Measurements from ENCODE around the gene NCBP3. TPM values are rescaled to one million over a fixed set of nuclear protein-coding genes. Genes with fewer than 3 reads are reported as not detected.

Gene NCBP3
- total RNA-seq, 1 donor from 2014 or later = 133 TPM

DNA sequence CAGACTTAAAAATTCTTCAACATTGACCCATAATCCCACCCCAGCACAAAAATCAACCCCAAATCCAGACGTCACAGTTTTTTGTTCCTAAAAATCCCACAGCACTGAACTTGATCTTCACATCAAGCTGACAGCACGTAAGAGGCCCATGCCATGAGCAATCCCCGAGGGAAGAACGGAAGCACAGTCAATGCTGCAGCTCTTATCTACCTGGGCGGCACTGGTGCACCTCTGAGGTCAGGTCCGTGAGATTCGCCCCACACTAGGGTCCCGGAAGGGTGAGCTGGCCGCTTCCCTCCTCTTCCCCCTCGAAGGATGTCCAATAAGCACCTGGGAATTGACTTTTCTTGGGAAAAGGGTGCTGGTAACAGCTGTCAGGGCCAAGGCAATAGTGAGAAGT is 33.8 kb downstream of the NCBP3 start:
- peaks cover 4% of the 10 kb centered on the region for H3K27me3 Mint-ChIP-seq (ENCODE audit: unreplicated experiment)
- H3K36me3 Mint-ChIP-seq (ENCODE audit: unreplicated experiment) = no peaks in the 10 kb centered on the region
- H3K9me3 Mint-ChIP-seq (ENCODE audit: unreplicated experiment) = peaks cover 1% of the 10 kb centered on the region
- TF ChIP-seq CTCF (IDR thresholded peaks at IDR 0.05; ENCODE audit: partially characterized antibody, unreplicated experiment) = no peak
- no peak overlapping the region for H3K4me3 Mint-ChIP-seq (ENCODE audit: unreplicated experiment)
- no peak for DNase-seq
- H3K4me1 Mint-ChIP-seq (ENCODE audit: low read depth, unreplicated experiment) = no peaks in the 10 kb centered on the region
- no peak overlapping the region for H3K27ac Mint-ChIP-seq (ENCODE audit: unreplicated experiment)

- H3K27ac Mint-ChIP-seq (ENCODE audit: unreplicated experiment) = no peak overlapping the region
- H3K4me1 Mint-ChIP-seq (ENCODE audit: low read depth, unreplicated experiment) = no peaks in the 10 kb centered on the region
- TF ChIP-seq CTCF (IDR thresholded peaks at IDR 0.05; ENCODE audit: partially characterized antibody, unreplicated experiment) = no peak
- H3K36me3 Mint-ChIP-seq (ENCODE audit: unreplicated experiment) = no peaks in the 10 kb centered on the region
- H3K27me3 Mint-ChIP-seq (ENCODE audit: unreplicated experiment) = peaks cover 4% of the 10 kb centered on the region
- H3K4me3 Mint-ChIP-seq (ENCODE audit: unreplicated experiment) = no peak overlapping the region
- H3K9me3 Mint-ChIP-seq (ENCODE audit: unreplicated experiment) = peaks cover 1% of the 10 kb centered on the region
- DNase-seq = no peak
These were observed 36.0 kb downstream of the NCBP3 start for GRCh38 chr17:3810019-3810418.

- Mint-ChIP-seq H3K27me3 (ENCODE audit: unreplicated experiment) (peaks cover 4% of the 10 kb centered on the region), H3K36me3 (ENCODE audit: unreplicated experiment) (no peaks in the 10 kb centered on the region), H3K9me3 (ENCODE audit: unreplicated experiment) (peaks cover 1% of the 10 kb centered on the region), H3K4me1 (ENCODE audit: low read depth, unreplicated experiment) (no peaks in the 10 kb centered on the region), H3K27ac (ENCODE audit: unreplicated experiment) (no peak overlapping the region), H3K4me3 (ENCODE audit: unreplicated experiment) (no peak overlapping the region)
- TF ChIP-seq CTCF (IDR thresholded peaks at IDR 0.05; ENCODE audit: partially characterized antibody, unreplicated experiment) = no peak
- no peak for DNase-seq
These were observed 36.9 kb downstream of the NCBP3 start for GRCh38 chr17:3809135-3809534.

DNA sequence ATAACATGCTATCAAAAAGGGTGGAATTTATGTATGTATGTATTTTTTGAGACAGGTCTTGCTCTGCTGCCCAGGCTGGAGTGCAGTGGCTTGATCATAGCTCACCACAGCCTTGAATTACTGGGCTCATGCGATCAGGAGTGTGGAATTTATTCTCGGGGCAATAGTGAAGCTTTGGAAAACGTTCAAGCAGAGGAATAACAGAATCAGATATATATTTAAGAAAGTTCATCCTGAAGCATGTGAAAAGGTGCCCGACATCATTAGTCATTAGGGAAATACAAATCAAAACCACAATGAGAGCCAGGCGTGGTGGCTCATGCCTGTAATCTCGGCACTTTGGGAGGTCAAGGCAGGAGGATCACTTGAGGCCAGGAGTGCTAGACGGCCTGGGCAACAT is 37.3 kb downstream of the NCBP3 start:
- H3K9me3 Mint-ChIP-seq (ENCODE audit: unreplicated experiment) = peaks cover 1% of the 10 kb centered on the region
- H3K36me3 Mint-ChIP-seq (ENCODE audit: unreplicated experiment) = no peaks in the 10 kb centered on the region
- H3K4me3 Mint-ChIP-seq (ENCODE audit: unreplicated experiment) = no peak overlapping the region
- H3K27ac Mint-ChIP-seq (ENCODE audit: unreplicated experiment) = no peak overlapping the region
- peaks cover 4% of the 10 kb centered on the region for H3K27me3 Mint-ChIP-seq (ENCODE audit: unreplicated experiment)
- TF ChIP-seq CTCF (IDR thresholded peaks at IDR 0.05; ENCODE audit: partially characterized antibody, unreplicated experiment) = no peak
- no peaks in the 10 kb centered on the region for H3K4me1 Mint-ChIP-seq (ENCODE audit: low read depth, unreplicated experiment)
- DNase-seq = no peak

GRCh38 chr17:3805581-3805980 is 40.5 kb downstream of the NCBP3 start:
- TF ChIP-seq CTCF (IDR thresholded peaks at IDR 0.05; ENCODE audit: partially characterized antibody, unreplicated experiment) = no peak
- H3K27ac Mint-ChIP-seq (ENCODE audit: unreplicated experiment) = no peak overlapping the region
- peaks cover 6% of the 10 kb centered on the region for H3K27me3 Mint-ChIP-seq (ENCODE audit: unreplicated experiment)
- no peaks in the 10 kb centered on the region for H3K9me3 Mint-ChIP-seq (ENCODE audit: unreplicated experiment)
- no peaks in the 10 kb centered on the region for H3K36me3 Mint-ChIP-seq (ENCODE audit: unreplicated experiment)
- H3K4me1 Mint-ChIP-seq (ENCODE audit: low read depth, unreplicated experiment) = no peaks in the 10 kb centered on the region
- H3K4me3 Mint-ChIP-seq (ENCODE audit: unreplicated experiment) = no peak overlapping the region
- no peak for DNase-seq

Measured in glutamatergic neuron (in vitro differentiated cells).